Panc1 (cell line): Measurements from ENCODE around the gene VAMP2.

ENCODE experiments used
- CTCF ChIP-seq: fragments of 450-650 bp; IDR thresholded peaks from 2 replicates; pipeline ENCODE4 v1.5.1; 2017; ENCODE audit warnings: mild to moderate bottlenecking
- POLR2AphosphoS5 ChIP-seq: IDR thresholded peaks from 2 replicates; pipeline ENCODE4 v1.6.1; 2012; ENCODE audit warnings: mild to moderate bottlenecking, low read depth, low read length, moderate library complexity
- REST ChIP-seq, 2 experiments: IDR thresholded peaks; 2 replicates each; pipeline ENCODE4 v1.6.1; 2011 to 2012; ENCODE audit warnings: low read depth in 2 of 2, control low read depth in 1 of 2, low read length in 1 of 2, mild to moderate bottlenecking in 1 of 2, moderate library complexity in 1 of 2; ENCODE audit not compliant: insufficient read depth in 1 of 2
- SIN3A ChIP-seq: IDR thresholded peaks from 2 replicates; pipeline ENCODE4 v1.6.1; 2012; ENCODE audit warnings: low read depth, mild to moderate bottlenecking, low read length, moderate library complexity, borderline replicate concordance; ENCODE audit not compliant: insufficient read depth
- TCF7L2 ChIP-seq: IDR thresholded peaks from 2 replicates; pipeline ENCODE4 v1.6.1; 2011; ENCODE audit warnings: mild to moderate bottlenecking, low read depth, low read length, inconsistent platforms

GRCh38 chr17:8126491-8127066 lies 36.2 kb downstream of the VAMP2 start:
- TF ChIP-seq CTCF (no peak), POLR2AphosphoS5 (no peak), REST (IDR thresholded peaks at IDR 0.05; ENCODE audit: insufficient read depth in 1 of 2, low read depth in 2 of 2, low read length in 1 of 2) (no peak), SIN3A (no peak), TCF7L2 (no peak)
